Ovary (tissue), 3 donors: ENCODE results near the gene DIAPH3.

Source experiments
- CTCF ChIP-seq, 3 donors: fragments of 450-650 bp in 2 of 3; fragments of 200-600 bp in 1 of 3; IDR thresholded peaks; one replicate each; pipeline versions ENCODE4 v1.5.1 to v1.8.0; 2016 to 2022; ENCODE audit warnings: antibody characterized with exemption in 3 of 3, mild to moderate bottlenecking in 1 of 3
- POLR2A ChIP-seq: fragments of 450-650 bp; IDR thresholded peaks from one replicate; pipeline ENCODE4 v1.6.1; 2017; ENCODE audit warnings: antibody characterized with exemption, mild to moderate bottlenecking, moderate library complexity
- donor health status: DM: no; HTN: no; CAD: no.

GRCh38 chr13:60043262-60043661 is 120.5 kb downstream of the DIAPH3 start:
- TF ChIP-seq POLR2A (no peak), CTCF (IDR thresholded peaks at IDR 0.05) (no peak)
